Measurements from ENCODE around the gene KRT76. TPM values are rescaled to one million over a fixed set of nuclear protein-coding genes. Genes with fewer than 3 reads are reported as not detected.
"Not testable (repeated sequence)": the region's sequence is repeated elsewhere in the genome, so short reads cannot be mapped to it uniquely, and the experiment has no call there.

The KRT76 gene
- total RNA-seq, 6 experiments from 2014 or later, result not detected

DNA sequence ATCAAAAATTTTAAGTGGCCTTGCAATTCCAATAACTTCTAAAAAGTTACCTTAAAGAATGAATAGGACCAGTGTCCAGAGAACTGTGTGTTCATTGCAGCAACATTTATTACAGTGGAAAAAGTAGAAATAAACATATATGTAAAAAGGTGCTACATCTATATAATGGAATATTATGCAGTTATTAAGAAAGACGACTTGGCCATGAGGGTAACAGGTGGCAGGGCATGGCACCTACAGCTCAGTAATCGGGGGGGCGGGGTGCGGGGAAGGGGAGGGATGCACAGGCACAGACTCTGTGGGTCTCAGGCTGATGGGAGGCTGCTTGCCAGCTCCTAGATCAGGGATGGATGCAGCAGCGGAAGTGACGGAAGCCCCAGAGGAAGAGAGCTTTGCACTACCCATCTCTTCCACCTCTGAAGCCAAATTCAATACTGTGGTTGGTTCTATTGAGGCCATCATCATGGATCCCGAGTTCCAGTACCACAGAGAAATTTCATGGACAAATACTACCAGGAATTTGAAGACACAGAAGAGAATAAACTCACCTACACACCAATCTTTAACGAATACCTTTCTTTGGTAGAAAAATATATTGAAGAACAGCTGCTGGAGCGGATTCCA, 14.0 kb downstream of the KRT76 start:
- no peak for DNase-seq
- TF ChIP-seq, protein P1, sequence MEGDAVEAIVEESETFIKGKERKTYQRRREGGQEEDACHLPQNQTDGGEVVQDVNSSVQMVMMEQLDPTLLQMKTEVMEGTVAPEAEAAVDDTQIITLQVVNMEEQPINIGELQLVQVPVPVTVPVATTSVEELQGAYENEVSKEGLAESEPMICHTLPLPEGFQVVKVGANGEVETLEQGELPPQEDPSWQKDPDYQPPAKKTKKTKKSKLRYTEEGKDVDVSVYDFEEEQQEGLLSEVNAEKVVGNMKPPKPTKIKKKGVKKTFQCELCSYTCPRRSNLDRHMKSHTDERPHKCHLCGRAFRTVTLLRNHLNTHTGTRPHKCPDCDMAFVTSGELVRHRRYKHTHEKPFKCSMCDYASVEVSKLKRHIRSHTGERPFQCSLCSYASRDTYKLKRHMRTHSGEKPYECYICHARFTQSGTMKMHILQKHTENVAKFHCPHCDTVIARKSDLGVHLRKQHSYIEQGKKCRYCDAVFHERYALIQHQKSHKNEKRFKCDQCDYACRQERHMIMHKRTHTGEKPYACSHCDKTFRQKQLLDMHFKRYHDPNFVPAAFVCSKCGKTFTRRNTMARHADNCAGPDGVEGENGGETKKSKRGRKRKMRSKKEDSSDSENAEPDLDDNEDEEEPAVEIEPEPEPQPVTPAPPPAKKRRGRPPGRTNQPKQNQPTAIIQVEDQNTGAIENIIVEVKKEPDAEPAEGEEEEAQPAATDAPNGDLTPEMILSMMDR (IDR thresholded peaks at IDR 0.05), result no peak
- Mint-ChIP-seq H3K9me3 (peaks cover 25% of the 10 kb centered on the region), H3K36me3 (ENCODE audit: low read depth) (no peaks in the 10 kb centered on the region), H3K27me3 (ENCODE audit: insufficient read depth) (peaks cover 35% of the 10 kb centered on the region), H3K4me3 (no peak overlapping the region), H3K4me1 (ENCODE audit: low read depth) (no peaks in the 10 kb centered on the region), H3K27ac (no peak overlapping the region)

- Mint-ChIP-seq H3K4me1 (ENCODE audit: low read depth) (no peaks in the 10 kb centered on the region), H3K36me3 (ENCODE audit: low read depth) (no peaks in the 10 kb centered on the region), H3K4me3 (no peak overlapping the region), H3K27ac (no peak overlapping the region), H3K27me3 (ENCODE audit: insufficient read depth) (peaks cover 26% of the 10 kb centered on the region), H3K9me3 (peaks cover 25% of the 10 kb centered on the region)
- TF ChIP-seq, protein P1 (IDR thresholded peaks at IDR 0.05), result no peak
- DNase-seq, result no peak
Observed at GRCh38 chr12:52761802-52762201, 15.3 kb downstream of the KRT76 start.

- DNase-seq; H3K4me3 Mint-ChIP-seq; H3K27ac Mint-ChIP-seq; H3K4me1 Mint-ChIP-seq (ENCODE audit: low read depth); H3K36me3 Mint-ChIP-seq (ENCODE audit: low read depth): not testable (repeated sequence)
- Mint-ChIP-seq H3K9me3 (peaks cover 25% of the 10 kb centered on the region), H3K27me3 (ENCODE audit: insufficient read depth) (peaks cover 21% of the 10 kb centered on the region)
Observed at GRCh38 chr12:52761218-52761617, 15.9 kb downstream of the KRT76 start.

DNA sequence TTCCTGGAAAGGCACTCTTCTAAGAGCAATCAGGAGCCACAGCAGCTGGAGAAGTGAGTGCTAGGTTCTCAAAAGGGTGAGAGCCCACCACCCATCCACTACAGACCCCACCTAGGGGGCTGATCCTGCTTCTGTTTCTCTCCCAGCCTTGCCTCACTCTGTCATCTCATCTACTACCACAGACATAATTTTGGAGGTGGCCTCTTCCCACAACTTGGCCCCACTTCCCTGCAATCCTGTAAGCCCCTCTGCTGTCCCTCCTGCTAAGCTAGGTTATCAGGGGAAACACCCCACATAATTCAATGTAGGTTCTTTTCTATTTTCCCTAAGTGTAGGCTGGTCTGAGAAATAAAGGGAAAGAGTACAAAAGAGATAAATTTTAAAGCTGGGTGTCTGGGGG, 16.5 kb downstream of the KRT76 start:
- Mint-ChIP-seq H3K36me3 (ENCODE audit: low read depth) (no peaks in the 10 kb centered on the region), H3K4me3 (no peak overlapping the region), H3K9me3 (peaks cover 25% of the 10 kb centered on the region), H3K27me3 (ENCODE audit: insufficient read depth) (peaks cover 19% of the 10 kb centered on the region), H3K4me1 (ENCODE audit: low read depth) (no peaks in the 10 kb centered on the region), H3K27ac (no peak overlapping the region)
- DNase-seq, result no peak
- TF ChIP-seq, protein P1 (IDR thresholded peaks at IDR 0.05), result no peak

DNA sequence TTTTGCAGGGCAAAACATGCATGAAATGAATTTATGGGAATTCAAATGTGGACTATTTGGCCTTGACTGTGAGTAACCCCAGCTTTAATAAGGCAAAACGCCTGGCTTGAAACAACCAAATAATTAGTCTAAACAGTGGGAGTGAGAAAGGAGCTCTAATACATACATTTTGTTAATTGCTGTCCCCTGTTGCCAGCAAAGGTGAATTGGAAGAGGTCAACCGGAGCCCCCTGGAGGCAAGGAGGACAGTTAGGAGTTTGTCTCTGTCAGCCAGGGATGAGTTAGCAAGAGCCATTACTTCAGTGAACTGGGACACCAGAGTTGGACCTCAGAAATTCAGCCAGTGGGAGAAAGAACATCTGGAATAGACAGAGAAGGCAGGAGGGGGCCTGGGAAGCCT, 17.4 kb downstream of the KRT76 start:
- H3K4me1 Mint-ChIP-seq (ENCODE audit: low read depth), result no peaks in the 10 kb centered on the region
- H3K4me3 Mint-ChIP-seq, result no peak overlapping the region
- TF ChIP-seq, protein P1 (IDR thresholded peaks at IDR 0.05), result no peak
- peaks cover 17% of the 10 kb centered on the region for H3K27me3 Mint-ChIP-seq (ENCODE audit: insufficient read depth)
- H3K27ac Mint-ChIP-seq, result no peak overlapping the region
- no peak for DNase-seq
- H3K9me3 Mint-ChIP-seq, result peaks cover 25% of the 10 kb centered on the region
- no peaks in the 10 kb centered on the region for H3K36me3 Mint-ChIP-seq (ENCODE audit: low read depth)

- DNase-seq, result no peak
- no peak overlapping the region for H3K27ac Mint-ChIP-seq
- peaks cover 25% of the 10 kb centered on the region for H3K9me3 Mint-ChIP-seq
- TF ChIP-seq, protein P1 (IDR thresholded peaks at IDR 0.05), result no peak
- H3K4me3 Mint-ChIP-seq, result no peak overlapping the region
- peaks cover 19% of the 10 kb centered on the region for H3K27me3 Mint-ChIP-seq (ENCODE audit: insufficient read depth)
- no peaks in the 10 kb centered on the region for H3K36me3 Mint-ChIP-seq (ENCODE audit: low read depth)
- no peaks in the 10 kb centered on the region for H3K4me1 Mint-ChIP-seq (ENCODE audit: low read depth)
Observed at GRCh38 chr12:52759218-52759617, 17.9 kb downstream of the KRT76 start.
